ENCODE results near the gene SLC25A38. TPM values are rescaled to one million over a fixed set of nuclear protein-coding genes. Genes with fewer than 3 reads are reported as not detected.

Gene SLC25A38
- total and polyA plus RNA-seq, 9 of the 15 experiments (the other 6 are each of a cell fraction or from before 2014, with no cell fraction given) = 13.5 to 51.1 (median 30.6) TPM

- no peaks in the 10 kb centered on the region for H3K79me2 ChIP-seq (ENCODE audit: control insufficient read depth, insufficient read depth, low read length)
- no peaks in the 10 kb centered on the region for H3K9me3 ChIP-seq (replicated peaks; ENCODE audit: control insufficient read depth, insufficient read depth, low read depth, low read length)
- 1% methylated on average over 4 of the region's 4 CpGs for WGBS (ENCODE audit: insufficient coverage, low coverage, missing lambda C conversion rate)
- no peak overlapping the region for H2AFZ ChIP-seq (ENCODE audit: low read depth, low read length)
- in situ Hi-C loops (cut with MboI) = no loop called here
- no peak for TF ChIP-seq AFF4 (CRISPR knock-in tag; IDR thresholded peaks at IDR 0.05)
- TF ChIP-seq ZNF232 (CRISPR knock-in tag; IDR thresholded peaks at IDR 0.05) = no peak
- TF ChIP-seq KDM4B (IDR thresholded peaks at IDR 0.05; ENCODE audit: borderline replicate concordance in 2 of 2, low read depth in 1 of 2) = no peak
- TF ChIP-seq ZNF316 (IDR thresholded peaks at IDR 0.05) = peak; percentile 46
- TF ChIP-seq C11orf30 (IDR thresholded peaks at IDR 0.05; ENCODE audit: low read depth) = peak; percentile 22; the same call in 1 of the 2 replicates
- TF ChIP-seq GTF2F1 (IDR thresholded peaks at IDR 0.05; ENCODE audit: low read depth, low read length) = no peak
- TF ChIP-seq MAFG (tag; conservative IDR thresholded peaks at IDR 0.05) = 0 out of 2 replicates have a peak, but pooled peaks have one; percentile 20
- peaks cover 12 to 37% of the 10 kb centered on the region in 2 experiments for H3K27me3 ChIP-seq (ENCODE audit: control insufficient read depth in 2 of 2, insufficient read depth in 2 of 2, low read length in 2 of 2)
- no TSS peak for BruUV-seq (replicated peaks)
- ChIA-PET CTCF (ENCODE audit: low intra/inter-chr PET ratio) (no interaction called here), POLR2A (interaction anchor here (0.6 to 1.3 kb wide), 3 partner anchors 22 to 32 kb away, joined by 3 read pairs; no protein-coding TSS in a partner anchor)
- DNase-seq (ENCODE audit: extremely low read depth in 1 of 4, low spot score in 3 of 4) (no peak), ATAC-seq (no peak), FAIRE-seq (no peak)
- no peaks in the 10 kb centered on the region for H4K20me1 ChIP-seq (replicated peaks; ENCODE audit: control insufficient read depth, insufficient read depth, low read length)
- no peak overlapping the region for H3K4me3 ChIP-seq
- no peak overlapping the region for H3K4me2 ChIP-seq (ENCODE audit: insufficient read depth, low read length)
- H3K27ac ChIP-seq (ENCODE audit: extremely low read depth, low read depth, low read length) = no peak overlapping the region
- no peaks in the 10 kb centered on the region for H3K4me1 ChIP-seq (replicated peaks in 1 of 2; ENCODE audit: control insufficient read depth in 2 of 2, insufficient read depth in 2 of 2, low read length in 2 of 2)
- intact Hi-C loops (cut with micrococcal nuclease) = no loop called here
- H3K9ac ChIP-seq (ENCODE audit: insufficient read depth in 1 of 2, low read depth in 2 of 2, low read length in 2 of 2) = no peak overlapping the region
- no peaks in the 10 kb centered on the region for H3K36me3 ChIP-seq (ENCODE audit: control insufficient read depth, insufficient read depth, low read length)
- H3K9me1 ChIP-seq (ENCODE audit: control insufficient read depth, insufficient read depth, low read length) = no peaks in the 10 kb centered on the region
Observed at GRCh38 chr3:39438880-39439279, 55.7 kb downstream of the SLC25A38 start.

Data from K562 (cell line).